C4-2B (cell line): ENCODE data around the gene KLK10.

Source experiments
- CTCF ChIP-seq: fragments of 450-650 bp; conservative IDR thresholded peaks from 2 replicates; pipeline ENCODE4 v1.5.1; 2017; ENCODE audit warnings: mild to moderate bottlenecking
- ZFX ChIP-seq: fragments of 450-650 bp; IDR thresholded peaks from 2 replicates; pipeline ENCODE4 v1.6.1; 2017

DNA sequence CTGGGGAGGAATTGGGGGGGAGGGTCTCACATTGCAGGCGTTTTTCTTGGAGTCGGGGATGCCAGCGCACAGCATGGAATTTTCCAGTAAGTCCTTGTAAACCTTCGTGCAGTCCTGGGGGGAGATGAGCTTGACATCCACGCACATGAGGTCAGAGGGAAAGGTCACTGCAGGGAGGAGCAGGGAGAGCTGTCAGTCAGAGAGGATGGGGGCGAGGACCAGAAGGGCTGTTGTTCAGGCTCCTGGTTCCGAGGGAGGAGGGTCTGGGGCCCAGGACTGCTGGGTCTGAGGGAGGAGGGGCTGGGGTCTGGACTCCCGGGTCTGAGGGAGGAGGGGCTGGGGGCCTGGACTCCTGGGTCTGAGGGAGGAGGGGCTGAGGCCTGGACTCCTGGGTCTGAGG lies 39.8 kb downstream of the KLK10 start:
- no peak for TF ChIP-seq CTCF
- no peak for TF ChIP-seq ZFX
